Activated T-cell treated with anti-CD3 and anti-CD28 coated beads, Interleukin-2, amount 50 U/mL, for 72 hours (primary cell): ENCODE measurements around the gene SCARB1. TPM values are rescaled to one million over a fixed set of nuclear protein-coding genes. Genes with fewer than 3 reads are reported as not detected.

ENCODE experiments used
- ATAC-seq, 2 donors: fragments of 150-1000 bp; cut with Tn5 transposase; replicated peaks in 1 of 2; 2 replicates each; pipeline ENCODE4 v1.10.0; 2021; ENCODE audit warnings: moderate library complexity in 2 of 2, mild to moderate bottlenecking in 1 of 2
- DNase-seq, 2 donors: peaks; one replicate each; pipeline ENCODE4 v3.0.0; 2021 to 2022; ENCODE audit warnings: mixed read lengths in 1 of 2
- H3K27ac Mint-ChIP-seq: one replicate; pipeline ENCODE4 v1.8.0; 2022; ENCODE audit warnings: mild to moderate bottlenecking, moderate library complexity, mixed read lengths
- H3K27me3 Mint-ChIP-seq: one replicate; pipeline ENCODE4 v1.8.0; 2022; ENCODE audit warnings: low read depth, mixed read lengths
- H3K36me3 Mint-ChIP-seq, 2 donors: one replicate each; pipeline ENCODE4 v1.8.0; 2022; ENCODE audit warnings: mixed read lengths in 2 of 2, mild to moderate bottlenecking in 1 of 2; ENCODE audit not compliant: insufficient read depth in 2 of 2
- H3K4me1 Mint-ChIP-seq: one replicate; pipeline ENCODE4 v1.8.0; 2022; ENCODE audit warnings: low read depth, mixed read lengths
- H3K4me3 Mint-ChIP-seq, 2 donors: one replicate each; pipeline ENCODE4 v1.8.0; 2022; ENCODE audit warnings: mild to moderate bottlenecking in 2 of 2, mixed read lengths in 2 of 2, moderate library complexity in 2 of 2
- H3K9me3 Mint-ChIP-seq, 2 donors: one replicate each; pipeline ENCODE4 v1.8.0; 2022; ENCODE audit warnings: mixed read lengths in 2 of 2
- total RNA-seq, 2 donors: library from RNA; stranded (reverse); gene quantifications; one replicate each; pipeline ENCODE4 v1.2.3, GENCODE V29; 2022

The SCARB1 gene
- total RNA-seq, 2 donors from 2014 or later, result 13.4 to 14.5 TPM

GRCh38 chr12:124743479-124744272 lies 120.0 kb downstream of the SCARB1 start:
- no peaks in the 10 kb centered on the region for H3K9me3 Mint-ChIP-seq
- peaks cover 33% of the 10 kb centered on the region for H3K4me1 Mint-ChIP-seq
- H3K4me3 Mint-ChIP-seq, result no peak overlapping the region
- ATAC-seq, result no peak
- no peak overlapping the region for H3K27ac Mint-ChIP-seq
- H3K36me3 Mint-ChIP-seq, result no peaks in the 10 kb centered on the region
- no peak for DNase-seq
- H3K27me3 Mint-ChIP-seq, result peaks cover 25% of the 10 kb centered on the region

- H3K36me3 Mint-ChIP-seq, result no peaks in the 10 kb centered on the region
- no peaks in the 10 kb centered on the region for H3K9me3 Mint-ChIP-seq
- DNase-seq (no peak), ATAC-seq (no peak)
- H3K4me3 Mint-ChIP-seq, result no peak overlapping the region
- peaks cover 19% of the 10 kb centered on the region for H3K27me3 Mint-ChIP-seq
- no peak overlapping the region for H3K27ac Mint-ChIP-seq
- peaks cover 33% of the 10 kb centered on the region for H3K4me1 Mint-ChIP-seq
Measured at GRCh38 chr12:124742678-124743077, 121.0 kb downstream of the SCARB1 start.

- Mint-ChIP-seq H3K27ac (no peak overlapping the region), H3K36me3 (no peaks in the 10 kb centered on the region), H3K4me3 (no peak overlapping the region), H3K4me1 (peaks cover 33% of the 10 kb centered on the region), H3K9me3 (no peaks in the 10 kb centered on the region), H3K27me3 (peaks cover 15% of the 10 kb centered on the region)
- ATAC-seq, result no peak
- no peak for DNase-seq
Measured at GRCh38 chr12:124742111-124742510, 121.6 kb downstream of the SCARB1 start.

DNA sequence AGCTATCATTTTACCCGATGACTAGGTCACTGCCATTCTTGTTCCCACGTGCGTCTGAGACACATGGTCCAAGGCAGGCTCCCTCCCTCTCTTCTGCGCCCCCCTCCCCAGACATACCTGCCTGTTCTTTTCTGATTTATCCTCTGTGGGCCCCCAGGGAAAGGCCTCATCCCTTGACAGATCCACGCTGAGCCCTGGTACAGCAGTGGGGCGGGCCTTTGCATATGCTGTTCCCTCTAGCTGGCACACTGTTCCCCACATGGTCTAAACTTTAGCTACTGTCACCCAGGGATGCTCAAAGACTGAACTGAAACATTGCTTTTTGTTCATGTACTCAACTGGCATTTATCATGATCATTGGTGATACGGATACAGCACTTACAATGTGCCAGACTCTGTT lies 122.5 kb downstream of the SCARB1 start:
- Mint-ChIP-seq H3K4me3 (peak overlapping the region in 1 of 2 donors; percentile 36), H3K9me3 (no peaks in the 10 kb centered on the region), H3K4me1 (peaks cover 30% of the 10 kb centered on the region), H3K27ac (no peak overlapping the region), H3K27me3 (peaks cover 11% of the 10 kb centered on the region), H3K36me3 (no peaks in the 10 kb centered on the region)
- DNase-seq (no peak), ATAC-seq (no peak)

- H3K4me3 Mint-ChIP-seq, result peak overlapping the region in 1 of 2 donors; percentile 36
- H3K36me3 Mint-ChIP-seq, result no peaks in the 10 kb centered on the region
- H3K27me3 Mint-ChIP-seq, result peaks cover 6% of the 10 kb centered on the region
- H3K27ac Mint-ChIP-seq, result no peak overlapping the region
- ATAC-seq (peak; percentile 20 to 49), DNase-seq (no peak)
- H3K4me1 Mint-ChIP-seq, result peaks cover 29% of the 10 kb centered on the region
- no peaks in the 10 kb centered on the region for H3K9me3 Mint-ChIP-seq
Measured at GRCh38 chr12:124740691-124741137, 123.0 kb downstream of the SCARB1 start.

DNA sequence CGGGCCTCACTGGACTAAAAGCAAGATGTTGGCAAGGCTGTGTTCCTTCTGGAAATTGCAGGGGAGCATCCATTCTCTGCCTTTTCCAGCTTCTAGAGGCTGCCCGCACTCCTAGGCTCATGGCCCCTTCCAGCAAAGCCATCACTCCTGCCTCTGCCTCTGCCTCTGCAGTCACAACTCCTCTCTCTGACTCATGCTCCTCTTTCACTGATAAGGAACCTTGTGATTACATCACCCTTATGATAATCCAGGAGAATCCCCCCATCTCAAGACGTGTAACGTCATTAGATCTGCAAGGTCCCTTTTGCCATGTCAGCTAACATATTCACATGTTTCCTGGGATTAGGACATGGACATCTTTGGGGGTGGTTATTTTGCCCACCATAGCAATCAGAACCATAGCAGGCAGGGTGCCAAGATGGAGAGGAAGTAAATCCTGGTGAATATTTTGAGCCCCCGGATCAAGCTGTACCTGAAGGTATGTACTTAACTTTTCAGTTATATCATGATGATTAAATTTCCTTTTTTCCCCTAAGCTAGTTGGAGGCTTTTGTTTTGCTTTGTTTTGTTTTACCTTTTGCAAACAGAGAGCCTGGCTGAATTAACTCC lies 123.6 kb downstream of the SCARB1 start:
- DNase-seq (no peak), ATAC-seq (no peak)
- H3K4me3 Mint-ChIP-seq, result no peak overlapping the region
- no peaks in the 10 kb centered on the region for H3K27me3 Mint-ChIP-seq
- H3K36me3 Mint-ChIP-seq, result no peaks in the 10 kb centered on the region
- H3K9me3 Mint-ChIP-seq, result no peaks in the 10 kb centered on the region
- H3K4me1 Mint-ChIP-seq, result peaks cover 24% of the 10 kb centered on the region
- no peak overlapping the region for H3K27ac Mint-ChIP-seq

- no peaks in the 10 kb centered on the region for H3K27me3 Mint-ChIP-seq
- no peak overlapping the region for H3K4me3 Mint-ChIP-seq
- no peak overlapping the region for H3K27ac Mint-ChIP-seq
- H3K36me3 Mint-ChIP-seq, result no peaks in the 10 kb centered on the region
- H3K9me3 Mint-ChIP-seq, result no peaks in the 10 kb centered on the region
- no peak for DNase-seq
- peaks cover 24% of the 10 kb centered on the region for H3K4me1 Mint-ChIP-seq
- peak in 1 of 2 donors; percentile 19 for ATAC-seq
Measured at GRCh38 chr12:124738636-124739467, 124.8 kb downstream of the SCARB1 start.

DNA sequence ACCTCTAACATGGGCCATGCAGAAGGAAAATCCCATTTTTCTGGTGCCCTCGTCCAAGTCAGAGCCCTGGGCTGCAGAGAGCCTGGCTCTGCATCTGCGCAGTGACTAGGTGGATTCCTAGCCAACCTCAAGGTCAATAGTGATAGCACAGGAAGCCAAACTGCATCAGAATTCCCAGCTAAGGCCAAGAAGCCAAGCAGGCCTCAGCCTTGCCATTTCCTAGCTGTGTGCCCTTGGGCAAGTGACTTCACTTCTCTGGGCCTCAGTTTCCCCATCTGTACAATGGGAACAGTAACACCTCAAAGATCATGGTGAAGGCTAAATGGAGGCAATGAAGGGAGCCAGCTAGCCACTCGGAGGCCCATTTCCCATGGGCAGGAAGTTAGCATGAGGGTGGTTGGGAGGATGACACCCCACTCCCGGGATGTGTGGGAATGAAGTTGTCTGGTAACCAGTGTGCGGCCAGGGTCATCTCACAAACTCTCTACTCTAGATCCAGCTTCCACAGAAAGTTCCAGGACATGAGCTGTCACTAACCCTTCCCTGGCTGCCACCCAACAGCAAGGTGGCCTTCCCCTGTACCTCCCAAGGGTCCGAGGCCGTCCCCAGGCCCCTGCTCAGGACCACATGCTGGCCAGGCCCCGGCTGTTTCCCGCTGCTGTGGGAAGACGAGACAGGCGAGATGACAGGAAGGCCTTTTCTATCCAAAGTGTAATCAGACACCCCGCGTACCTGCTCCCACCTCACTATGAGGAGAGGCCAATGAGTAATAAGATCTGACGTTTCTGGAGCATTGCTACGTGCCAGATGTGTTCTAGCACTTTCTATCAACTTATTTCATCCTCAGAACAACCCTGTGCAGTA lies 125.7 kb downstream of the SCARB1 start:
- no peaks in the 10 kb centered on the region for H3K9me3 Mint-ChIP-seq
- H3K4me3 Mint-ChIP-seq, result no peak overlapping the region

DNA sequence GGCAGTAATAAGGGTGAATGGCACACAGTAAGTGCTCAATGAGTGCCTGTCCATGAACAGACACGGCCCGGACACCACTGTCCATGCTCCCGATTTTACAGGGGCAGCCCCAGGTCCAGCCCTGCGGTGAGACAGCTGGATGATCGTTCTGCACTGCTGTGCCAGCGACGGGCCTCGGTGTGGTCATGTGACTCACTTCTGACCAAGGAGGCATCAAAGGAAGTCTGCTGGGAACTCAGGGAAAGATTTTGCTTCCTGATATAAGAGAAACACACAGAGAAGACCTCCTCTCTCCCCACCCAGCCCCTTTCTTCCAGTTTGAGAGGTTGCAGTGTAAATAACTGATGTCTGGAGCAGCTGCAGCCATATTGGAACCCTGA lies 126.6 kb downstream of the SCARB1 start:
- ATAC-seq (peak in 1 of 2 donors; percentile 7), DNase-seq (no peak)
- H3K4me1 Mint-ChIP-seq, result peaks cover 24% of the 10 kb centered on the region
- H3K27ac Mint-ChIP-seq, result no peak overlapping the region
- H3K9me3 Mint-ChIP-seq, result no peaks in the 10 kb centered on the region
- H3K4me3 Mint-ChIP-seq, result no peak overlapping the region
- no peaks in the 10 kb centered on the region for H3K36me3 Mint-ChIP-seq
- H3K27me3 Mint-ChIP-seq, result no peaks in the 10 kb centered on the region

More for the DNA sequence above, 125.7 kb downstream of the SCARB1 start:
- ATAC-seq (no peak), DNase-seq (no peak)
- H3K27me3 Mint-ChIP-seq, result no peaks in the 10 kb centered on the region
- no peak overlapping the region for H3K27ac Mint-ChIP-seq
- H3K36me3 Mint-ChIP-seq, result no peaks in the 10 kb centered on the region
- peaks cover 24% of the 10 kb centered on the region for H3K4me1 Mint-ChIP-seq

- Mint-ChIP-seq H3K36me3 (no peaks in the 10 kb centered on the region), H3K27ac (no peak overlapping the region), H3K4me1 (peaks cover 24% of the 10 kb centered on the region), H3K4me3 (no peak overlapping the region), H3K27me3 (no peaks in the 10 kb centered on the region), H3K9me3 (no peaks in the 10 kb centered on the region)
- ATAC-seq, result peak; percentile 38 to 62
- no peak for DNase-seq
Measured at GRCh38 chr12:124736115-124737039, 127.3 kb downstream of the SCARB1 start.

- H3K27me3 Mint-ChIP-seq, result no peaks in the 10 kb centered on the region
- H3K36me3 Mint-ChIP-seq, result no peaks in the 10 kb centered on the region
- peaks cover 5% of the 10 kb centered on the region for H3K4me1 Mint-ChIP-seq
- H3K27ac Mint-ChIP-seq, result no peak overlapping the region
- DNase-seq, result no peak
- H3K9me3 Mint-ChIP-seq, result no peaks in the 10 kb centered on the region
- no peak overlapping the region for H3K4me3 Mint-ChIP-seq
- ATAC-seq, result no peak
Measured at GRCh38 chr12:124734224-124734788, 129.4 kb downstream of the SCARB1 start.
